ENCODE results near the gene FSCN2.
"Not testable (repeated sequence)": the region's sequence is repeated elsewhere in the genome, so short reads cannot be mapped to it uniquely, and the experiment has no call there.

FSCN2 gene

DNA sequence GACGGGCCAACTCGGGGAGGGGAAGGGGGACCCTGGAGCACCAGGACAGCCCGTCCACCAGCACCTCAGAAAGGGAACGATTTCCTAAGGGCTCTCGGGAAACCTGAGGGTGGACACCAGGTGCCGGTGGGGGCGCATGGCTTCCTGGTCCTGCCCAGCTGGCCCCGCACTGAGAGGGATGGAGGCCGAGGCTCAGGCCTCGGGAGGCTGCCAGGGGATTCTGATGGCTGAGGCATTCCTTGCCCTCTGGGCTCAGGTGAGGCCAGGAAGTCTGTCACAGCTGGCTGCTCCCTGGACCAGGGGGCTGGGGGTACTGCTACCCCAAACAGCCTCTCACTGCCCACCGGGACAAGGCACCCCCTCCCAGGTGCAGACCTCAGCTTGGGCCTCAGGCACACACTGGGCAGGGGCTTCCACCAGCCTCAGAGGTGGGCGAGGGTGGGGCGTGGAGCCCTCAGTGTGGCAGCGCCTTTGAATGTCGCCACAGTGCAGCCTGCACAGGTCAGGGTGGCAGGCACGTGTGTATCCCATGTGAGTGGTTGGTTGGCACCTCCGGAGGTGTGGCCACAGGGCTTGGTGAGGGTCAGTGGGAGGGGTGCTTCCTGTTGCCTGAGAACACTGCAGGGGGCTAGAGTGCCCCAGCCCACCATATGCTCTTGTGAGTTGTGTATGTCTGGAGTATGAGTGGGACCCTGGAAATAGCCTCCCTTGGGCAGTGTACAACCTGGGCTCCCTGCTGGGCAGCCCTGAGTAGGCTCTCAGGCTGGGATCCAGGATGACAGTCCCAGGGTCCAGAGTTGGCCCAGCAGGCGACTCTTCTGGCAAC lies 3.9 kb upstream of the FSCN2 start:
- no peak for DNase-seq (ENCODE audit: low read depth in 1 of 2, low spot score in 1 of 2)

DNA sequence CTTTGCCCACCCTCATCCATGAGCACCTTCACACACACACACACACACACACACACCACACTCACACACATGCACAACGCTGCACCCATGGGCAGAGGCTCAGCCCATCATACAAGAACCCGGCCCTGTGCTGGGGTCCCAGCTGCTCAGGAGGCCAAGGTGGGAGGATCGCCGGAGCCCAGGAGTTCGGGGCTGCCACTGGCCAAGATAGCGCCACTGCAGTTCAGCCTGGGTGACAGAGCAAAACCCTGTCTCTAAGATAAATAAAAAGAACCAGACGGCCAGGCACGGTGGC lies 3.4 kb upstream of the FSCN2 start:
- DNase-seq (ENCODE audit: low read depth in 1 of 2, low spot score in 1 of 2): no peak

DNA sequence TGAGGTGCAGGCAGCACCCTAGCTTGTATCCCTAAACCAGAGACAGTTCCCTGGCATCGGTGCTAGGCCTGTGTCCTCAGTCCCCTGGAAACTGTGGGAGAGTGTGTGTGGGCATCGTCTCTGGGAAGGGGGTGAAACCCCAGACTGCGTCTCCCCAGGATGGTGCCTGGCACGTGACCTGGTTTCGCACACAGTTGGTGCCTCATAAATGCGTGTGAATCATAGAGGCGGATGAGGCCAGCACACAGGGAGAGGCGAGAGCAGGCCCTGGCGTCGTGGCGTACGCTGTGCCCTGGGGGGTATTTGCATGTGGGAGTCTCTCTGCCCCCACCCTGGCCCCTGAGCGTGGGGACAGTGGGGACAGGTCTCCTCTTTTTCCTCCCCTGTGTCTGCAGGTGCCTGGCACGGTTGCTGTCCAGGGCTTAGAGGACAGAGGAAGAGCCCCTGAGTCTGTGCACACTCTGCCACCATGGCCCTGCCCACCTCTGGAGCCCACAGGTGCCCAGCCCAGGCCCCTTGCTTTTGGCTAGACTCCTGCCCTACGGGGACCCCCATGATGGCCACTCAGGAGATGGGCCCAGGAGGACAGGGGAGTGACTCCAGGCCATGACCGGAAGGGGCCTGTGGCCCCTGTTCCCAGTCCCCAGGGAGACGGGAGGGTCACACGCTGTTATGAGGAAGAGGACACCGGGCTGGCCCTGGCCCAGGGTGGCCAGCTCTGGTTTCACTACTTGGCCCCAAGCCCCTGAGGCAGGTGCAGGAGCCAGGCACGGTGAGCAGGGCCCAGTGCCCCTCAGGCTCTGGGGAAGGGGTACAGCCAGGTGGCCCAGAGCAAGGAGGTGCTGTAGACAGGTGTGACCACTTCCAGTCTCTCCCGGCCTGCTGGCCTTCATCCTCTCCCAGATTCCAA lies 1.3 kb upstream of the FSCN2 start:
- DNase-seq (ENCODE audit: low read depth in 1 of 2, low spot score in 1 of 2): no peak

DNA sequence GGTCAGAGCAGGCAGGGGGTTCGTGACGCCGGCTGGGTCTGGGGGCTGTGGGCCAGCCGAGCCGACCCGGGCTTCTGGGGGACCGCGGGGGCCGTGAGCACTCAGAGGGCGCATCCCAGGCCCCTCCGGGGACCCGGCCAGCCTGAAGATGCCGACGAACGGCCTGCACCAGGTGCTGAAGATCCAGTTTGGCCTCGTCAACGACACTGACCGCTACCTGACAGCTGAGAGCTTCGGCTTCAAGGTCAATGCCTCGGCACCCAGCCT lies 140 bp downstream of the FSCN2 start:
- DNase-seq (ENCODE audit: low read depth in 1 of 2, low spot score in 1 of 2): no peak

DNA sequence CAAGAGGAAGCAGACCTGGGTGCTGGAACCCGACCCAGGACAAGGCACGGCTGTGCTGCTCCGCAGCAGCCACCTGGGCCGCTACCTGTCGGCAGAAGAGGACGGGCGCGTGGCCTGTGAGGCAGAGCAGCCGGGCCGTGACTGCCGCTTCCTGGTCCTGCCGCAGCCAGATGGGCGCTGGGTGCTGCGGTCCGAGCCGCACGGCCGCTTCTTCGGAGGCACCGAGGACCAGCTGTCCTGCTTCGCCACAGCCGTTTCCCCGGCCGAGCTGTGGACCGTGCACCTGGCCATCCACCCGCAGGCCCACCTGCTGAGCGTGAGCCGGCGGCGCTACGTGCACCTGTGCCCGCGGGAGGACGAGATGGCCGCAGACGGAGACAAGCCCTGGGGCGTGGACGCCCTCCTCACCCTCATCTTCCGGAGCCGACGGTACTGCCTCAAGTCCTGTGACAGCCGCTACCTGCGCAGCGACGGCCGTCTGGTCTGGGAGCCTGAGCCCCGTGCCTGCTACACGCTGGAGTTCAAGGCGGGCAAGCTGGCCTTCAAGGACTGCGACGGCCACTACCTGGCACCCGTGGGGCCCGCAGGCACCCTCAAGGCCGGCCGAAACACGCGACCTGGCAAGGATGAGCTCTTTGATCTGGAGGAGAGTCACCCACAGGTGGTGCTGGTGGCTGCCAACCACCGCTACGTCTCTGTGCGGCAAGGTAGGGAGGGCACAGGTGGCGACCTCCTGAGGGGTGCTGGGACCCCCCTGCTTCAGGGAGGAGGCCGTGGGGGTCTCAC lies 667 bp downstream of the FSCN2 start:
- DNase-seq (ENCODE audit: low read depth in 1 of 2, low spot score in 1 of 2): no peak

DNA sequence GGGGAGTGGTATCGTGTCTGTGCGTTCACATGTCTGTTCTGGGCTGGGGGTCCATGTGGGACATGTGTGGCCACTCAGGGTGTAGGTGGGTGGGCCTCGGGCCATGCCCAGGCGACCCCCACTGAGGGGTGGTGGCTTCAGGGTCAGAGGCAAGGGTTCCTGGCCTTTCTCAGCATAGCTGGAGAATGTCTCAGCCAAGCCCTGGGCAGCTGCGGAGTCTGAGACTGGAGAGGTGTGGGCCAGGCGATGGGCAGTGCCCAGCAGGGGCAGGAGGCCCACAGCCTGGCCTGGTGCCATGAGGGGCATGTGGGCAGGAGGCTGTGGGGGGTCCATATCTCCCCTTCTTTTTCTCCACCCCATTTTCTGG lies 1.2 kb downstream of the FSCN2 start:
- DNase-seq (ENCODE audit: low read depth in 1 of 2, low spot score in 1 of 2): no peak

DNA sequence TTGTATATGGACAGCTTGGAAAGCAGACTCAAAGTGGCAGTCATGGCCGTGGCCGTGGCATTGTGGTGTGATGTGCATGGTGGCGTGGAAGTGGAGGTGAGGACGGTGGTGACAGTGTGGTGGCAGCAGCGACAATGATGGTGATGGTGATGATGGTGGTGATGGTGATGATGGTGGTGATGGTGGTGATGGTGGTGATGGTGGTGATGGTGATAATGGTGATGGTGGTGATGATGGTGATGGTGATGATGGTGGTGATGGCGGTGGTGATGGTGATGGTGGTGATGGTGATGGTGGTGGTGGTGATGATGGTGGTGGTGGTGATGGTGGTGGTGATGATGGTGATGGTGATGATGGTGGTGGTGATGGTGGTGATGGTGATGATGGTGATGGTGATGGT lies 2.8 kb downstream of the FSCN2 start:
- DNase-seq (ENCODE audit: low read depth in 1 of 2, low spot score in 1 of 2): not testable (repeated sequence)

DNA sequence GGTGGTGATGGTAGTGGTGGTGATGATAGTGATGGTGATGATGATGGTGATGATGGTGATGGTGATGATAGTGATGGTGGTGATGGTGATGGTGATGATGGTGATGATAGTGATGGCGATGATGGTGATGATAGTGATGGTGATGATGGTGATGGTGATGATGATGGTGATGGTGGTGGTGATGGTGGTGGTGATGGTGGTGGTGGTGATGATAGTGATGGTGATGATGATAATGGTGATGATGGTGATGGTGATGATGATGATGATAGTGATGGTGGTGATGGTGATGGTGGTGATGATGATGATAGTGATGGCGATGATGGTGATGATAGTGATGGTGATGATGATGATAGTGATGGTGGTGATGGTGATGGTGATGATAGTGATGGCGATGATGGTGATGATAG lies 3.8 kb downstream of the FSCN2 start:
- not testable (repeated sequence) for DNase-seq (ENCODE audit: low read depth in 1 of 2, low spot score in 1 of 2)

DNA sequence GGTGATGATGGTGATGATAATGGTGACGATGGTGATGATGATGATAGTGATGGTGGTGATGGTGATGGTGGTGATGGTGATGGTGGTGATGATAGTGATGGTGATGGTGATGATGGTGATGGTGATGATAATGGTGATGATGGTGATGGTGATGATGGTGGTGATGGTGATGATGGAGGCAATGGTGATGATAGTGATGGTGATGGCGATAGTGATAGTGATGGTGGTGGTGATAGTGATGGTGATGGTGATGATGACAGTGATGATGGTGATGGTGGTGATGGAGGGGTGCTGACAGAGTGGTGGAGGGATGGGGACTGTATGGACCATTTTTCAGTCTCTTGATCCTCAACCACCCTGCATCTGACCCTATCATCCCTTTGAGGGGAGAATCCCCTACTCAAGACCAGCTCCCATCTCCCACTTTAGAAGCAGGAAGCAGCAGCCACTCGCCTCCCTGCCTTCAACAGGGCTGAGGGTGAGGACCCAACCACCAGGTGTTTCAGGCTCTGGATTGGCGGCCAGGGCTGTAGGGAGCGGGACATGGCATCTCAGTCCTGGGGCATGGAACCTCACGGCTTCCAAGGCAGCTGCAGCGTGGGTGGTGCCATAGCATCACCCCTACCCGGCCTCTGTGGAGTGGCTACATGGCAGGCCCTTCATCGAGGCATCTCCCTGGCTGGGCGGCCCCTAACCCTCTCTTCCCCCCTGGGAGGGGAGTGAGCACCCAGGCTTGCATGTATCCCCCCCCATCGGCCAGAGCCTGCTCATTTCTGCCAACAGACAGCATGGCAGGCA lies 4.5 kb downstream of the FSCN2 start:
- no peak for DNase-seq (ENCODE audit: low read depth in 1 of 2, low spot score in 1 of 2)

DNA sequence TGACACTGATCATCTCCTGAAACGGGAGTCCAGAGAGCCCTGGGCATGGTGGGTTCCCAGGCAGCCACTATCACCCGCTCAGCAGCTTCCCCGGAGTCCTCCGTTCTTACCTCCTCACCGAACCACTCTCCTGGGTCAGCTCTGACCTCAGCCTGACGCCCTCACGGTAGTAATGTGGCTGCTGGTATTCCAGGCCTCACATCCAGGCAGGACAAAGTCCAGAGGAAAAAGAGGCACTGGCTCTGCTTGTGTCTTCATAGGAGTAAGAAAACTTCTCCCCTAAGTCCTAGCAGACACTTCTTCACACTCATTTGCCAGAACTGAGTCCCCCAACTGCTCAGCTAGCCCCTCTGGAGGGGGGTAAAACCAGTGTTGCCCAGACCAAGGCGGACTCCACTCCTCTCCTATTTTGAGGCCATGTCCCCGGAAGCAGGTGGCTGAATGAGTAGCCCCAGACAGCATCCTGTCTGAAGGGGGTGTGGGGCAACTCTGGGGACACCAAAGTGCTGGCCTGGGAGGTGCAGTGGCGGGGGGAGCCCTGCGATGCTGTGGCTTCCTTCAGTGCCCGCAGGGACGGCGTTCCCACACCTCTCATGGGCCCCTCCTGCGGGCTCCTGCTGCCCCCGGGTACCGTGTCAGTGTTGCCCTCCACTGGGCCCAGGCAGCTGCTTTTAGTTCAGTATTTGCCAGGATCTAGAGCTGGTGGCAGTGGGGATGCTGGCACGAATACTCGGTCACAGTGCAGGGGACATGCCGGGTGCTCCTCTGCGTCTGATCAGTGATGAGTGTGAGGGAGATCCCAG lies 5.4 kb downstream of the FSCN2 start:
- no peak for DNase-seq (ENCODE audit: low read depth in 1 of 2, low spot score in 1 of 2)

DNA sequence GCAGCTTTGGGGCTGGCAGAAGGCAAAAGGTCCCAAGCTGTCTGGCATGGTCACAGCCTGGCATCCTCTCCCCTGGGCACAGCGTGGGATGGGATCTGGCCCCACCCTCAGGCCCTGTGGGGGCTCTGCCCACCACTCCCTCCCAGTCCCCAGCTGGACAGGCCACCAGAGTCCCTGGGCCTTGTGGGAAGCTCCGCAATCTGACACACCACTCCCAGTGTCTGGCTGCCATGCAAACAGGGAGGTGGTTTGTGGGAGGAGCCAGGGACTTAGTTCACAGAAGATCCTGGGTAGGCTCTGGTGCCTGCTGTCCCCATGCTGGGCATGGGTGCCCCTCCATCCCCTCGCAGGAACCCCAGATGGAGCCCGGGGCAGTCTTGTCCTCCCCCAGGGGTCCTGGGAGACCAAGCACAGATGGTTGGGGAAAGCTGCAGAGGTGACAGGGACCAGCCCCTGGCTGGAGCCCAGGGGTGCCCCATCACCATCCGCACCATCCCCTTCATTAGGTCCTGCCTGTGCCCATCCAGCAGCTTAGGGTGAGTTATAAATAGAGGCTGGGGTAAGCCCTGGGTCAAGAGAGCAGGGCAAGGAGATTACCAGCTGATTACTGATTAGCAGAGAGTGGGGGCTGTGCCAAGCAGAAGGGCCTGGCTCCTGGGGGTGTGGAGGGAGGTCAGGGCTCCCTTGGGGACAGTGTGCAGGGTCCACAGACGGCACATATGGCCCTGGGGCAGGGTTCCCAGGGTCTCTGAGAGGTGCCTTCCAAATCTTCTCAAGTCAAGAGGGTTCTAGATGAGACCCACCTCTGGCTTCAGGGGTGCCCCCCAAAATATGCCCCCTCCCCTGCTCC lies 6.2 kb downstream of the FSCN2 start:
- DNase-seq (ENCODE audit: low read depth in 1 of 2, low spot score in 1 of 2): no peak

DNA sequence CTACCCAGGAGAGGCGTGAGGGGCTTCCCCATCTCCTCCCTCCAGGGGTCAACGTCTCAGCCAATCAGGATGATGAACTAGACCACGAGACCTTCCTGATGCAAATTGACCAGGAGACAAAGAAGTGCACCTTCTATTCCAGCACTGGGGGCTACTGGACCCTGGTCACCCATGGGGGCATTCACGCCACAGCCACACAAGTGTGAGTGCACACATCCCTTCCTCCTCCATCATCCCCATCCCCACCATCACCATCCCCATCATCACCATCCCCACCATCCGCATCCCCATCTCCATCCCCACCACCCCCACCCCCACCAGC lies 6.8 kb downstream of the FSCN2 start:
- DNase-seq (ENCODE audit: low read depth in 1 of 2, low spot score in 1 of 2): no peak

DNA sequence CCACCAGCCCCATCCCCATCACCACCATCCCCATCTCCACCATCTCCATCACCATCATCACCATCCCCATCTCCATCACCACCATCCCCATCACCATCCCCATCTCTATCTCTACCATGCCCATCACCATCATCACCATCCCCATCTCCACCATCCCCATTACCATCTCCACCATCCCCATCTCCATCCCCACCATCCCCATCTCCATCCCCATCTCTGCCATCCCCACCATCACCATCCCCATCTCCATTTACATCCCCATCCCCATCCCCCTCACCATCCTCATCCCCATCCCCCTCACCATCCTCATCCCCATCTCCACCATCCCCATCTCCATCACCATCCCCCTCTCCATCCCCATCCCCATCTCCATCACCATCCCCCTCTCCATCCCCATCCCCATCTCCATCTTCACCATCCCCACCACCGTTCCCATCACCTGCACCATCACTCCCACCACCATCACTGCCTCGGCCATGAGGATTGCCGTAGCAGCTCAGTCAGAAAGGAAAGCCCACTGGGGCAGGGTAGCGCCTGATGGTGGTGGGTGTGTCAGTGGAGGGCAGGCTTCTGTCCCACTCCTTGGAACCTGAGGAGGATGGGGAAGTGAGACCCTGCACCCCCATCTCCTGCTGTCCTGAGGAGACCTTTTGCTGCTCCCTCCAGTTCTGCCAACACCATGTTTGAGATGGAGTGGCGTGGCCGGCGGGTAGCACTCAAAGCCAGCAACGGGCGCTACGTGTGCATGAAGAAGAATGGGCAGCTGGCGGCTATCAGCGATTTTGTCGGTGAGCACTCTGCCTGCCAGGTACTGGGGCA lies 7.5 kb downstream of the FSCN2 start:
- DNase-seq (ENCODE audit: low read depth in 1 of 2, low spot score in 1 of 2): no peak

DNA sequence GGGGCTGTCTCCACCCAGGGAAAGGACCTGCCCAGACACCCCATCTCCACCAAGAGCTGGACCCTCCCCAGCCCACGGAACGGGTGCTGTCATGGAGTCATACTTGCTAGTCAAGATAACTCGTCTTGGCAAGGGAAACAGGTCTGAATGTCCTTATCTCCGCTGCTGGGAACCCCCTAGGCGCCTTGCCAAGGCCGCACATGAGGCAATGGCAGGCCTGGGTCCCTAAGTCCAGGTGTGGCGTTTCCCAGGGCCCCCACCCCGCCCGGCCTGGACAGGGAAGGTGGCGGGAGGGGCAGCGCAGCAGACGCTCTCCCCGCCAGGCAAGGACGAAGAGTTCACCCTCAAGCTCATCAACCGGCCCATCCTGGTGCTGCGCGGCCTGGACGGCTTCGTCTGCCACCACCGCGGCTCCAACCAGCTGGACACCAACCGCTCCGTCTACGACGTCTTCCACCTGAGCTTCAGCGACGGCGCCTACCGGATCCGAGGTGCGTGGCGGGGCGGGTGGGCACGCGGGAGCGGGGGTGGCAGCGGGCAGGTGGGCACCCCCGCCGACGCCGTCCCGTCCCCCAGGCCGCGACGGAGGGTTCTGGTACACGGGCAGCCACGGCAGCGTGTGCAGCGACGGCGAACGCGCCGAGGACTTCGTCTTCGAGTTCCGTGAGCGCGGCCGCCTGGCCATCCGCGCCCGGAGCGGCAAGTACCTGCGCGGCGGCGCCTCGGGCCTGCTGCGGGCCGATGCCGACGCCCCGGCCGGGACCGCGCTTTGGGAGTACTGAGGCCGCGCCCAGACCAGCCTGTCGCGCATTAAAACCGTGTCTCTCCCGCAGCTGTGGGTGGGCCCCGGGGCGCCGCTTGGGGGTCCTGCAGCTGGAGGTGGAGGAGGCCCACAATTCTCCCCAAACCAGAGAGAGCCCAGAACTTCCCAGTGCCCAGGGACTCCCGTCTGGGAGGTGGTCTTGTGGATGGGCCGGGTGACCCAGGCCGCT lies 8.4 kb downstream of the FSCN2 start:
- DNase-seq (ENCODE audit: low read depth in 1 of 2, low spot score in 1 of 2): no peak

DNA sequence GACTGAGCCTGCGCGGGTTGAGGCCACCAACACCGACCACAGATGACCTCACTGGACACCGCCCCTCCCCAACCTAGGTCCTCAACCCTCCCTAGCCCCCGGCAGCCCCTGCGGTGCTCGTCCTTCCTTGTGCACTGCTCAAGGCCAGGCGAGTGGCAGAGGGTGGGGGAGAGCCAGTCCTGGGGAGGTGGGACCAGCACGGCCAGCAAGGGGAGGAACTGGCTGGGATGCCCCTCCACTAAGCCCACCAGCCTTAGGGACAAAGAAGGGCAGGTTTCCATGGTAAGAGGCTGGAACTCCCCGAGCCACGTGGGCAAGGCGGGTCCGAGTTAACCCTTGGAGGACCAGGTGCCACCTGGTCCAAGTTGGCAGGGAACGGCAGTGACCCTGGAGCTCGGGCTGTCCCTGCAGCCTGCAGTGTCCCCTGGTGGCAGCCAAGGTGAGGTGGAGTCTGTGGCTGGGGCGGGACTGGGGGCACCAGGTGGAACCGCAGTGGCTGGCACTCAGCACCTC lies 9.2 kb downstream of the FSCN2 start:
- no peak for DNase-seq (ENCODE audit: low read depth in 1 of 2, low spot score in 1 of 2)

DNA sequence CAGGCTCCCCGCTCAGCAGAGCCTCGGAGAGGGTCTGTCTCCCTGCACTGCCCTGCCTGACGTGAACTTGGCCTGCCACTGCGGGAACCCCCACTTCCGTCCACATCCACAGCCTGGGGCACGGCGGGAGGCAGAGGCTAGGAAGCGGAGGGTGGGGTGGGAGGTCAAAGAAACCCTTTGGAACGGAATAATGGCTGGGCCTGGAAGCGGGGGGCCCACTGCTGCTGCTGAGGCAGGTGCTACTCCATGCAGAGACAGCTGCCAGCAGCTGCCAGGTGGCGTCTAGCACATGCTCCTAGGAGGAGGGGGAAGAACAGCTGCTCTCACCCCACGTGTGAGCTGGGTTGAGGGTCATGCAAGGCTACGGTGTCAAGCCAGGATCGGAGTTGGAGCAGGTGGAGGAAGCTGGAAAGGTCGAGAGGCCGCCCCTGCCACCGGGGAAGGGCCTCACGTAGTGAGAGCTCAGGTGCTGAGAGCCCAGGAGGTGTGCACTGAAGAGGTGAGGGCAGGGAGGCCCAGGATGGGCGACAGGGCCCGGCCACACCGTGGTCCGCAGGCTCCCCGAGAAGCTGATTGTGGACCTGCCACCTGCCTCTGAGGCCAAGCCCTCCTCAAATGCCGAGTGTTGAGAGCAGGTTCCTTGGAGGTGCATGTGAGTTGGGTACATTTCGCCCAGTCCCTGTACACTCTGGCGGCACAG lies 9.8 kb downstream of the FSCN2 start:
- no peak for DNase-seq (ENCODE audit: low read depth in 1 of 2, low spot score in 1 of 2)

All from stimulated activated CD4-positive, alpha-beta T cell treated with anti-CD3 and anti-CD28 coated beads, Interleukin-15, amount 100 ng/mL, for 1 hour (primary cell).